Measurements from ENCODE around the gene C22orf39. TPM values are rescaled to one million over a fixed set of nuclear protein-coding genes. Genes with fewer than 3 reads are reported as not detected.
"Not testable (repeated sequence)": the region's sequence is repeated elsewhere in the genome, so short reads cannot be mapped to it uniquely, and the experiment has no call there.

C22orf39 gene
- polyA plus RNA-seq, 3 donors, result 38.4 to 42.0 (median 40.4) TPM

DNA sequence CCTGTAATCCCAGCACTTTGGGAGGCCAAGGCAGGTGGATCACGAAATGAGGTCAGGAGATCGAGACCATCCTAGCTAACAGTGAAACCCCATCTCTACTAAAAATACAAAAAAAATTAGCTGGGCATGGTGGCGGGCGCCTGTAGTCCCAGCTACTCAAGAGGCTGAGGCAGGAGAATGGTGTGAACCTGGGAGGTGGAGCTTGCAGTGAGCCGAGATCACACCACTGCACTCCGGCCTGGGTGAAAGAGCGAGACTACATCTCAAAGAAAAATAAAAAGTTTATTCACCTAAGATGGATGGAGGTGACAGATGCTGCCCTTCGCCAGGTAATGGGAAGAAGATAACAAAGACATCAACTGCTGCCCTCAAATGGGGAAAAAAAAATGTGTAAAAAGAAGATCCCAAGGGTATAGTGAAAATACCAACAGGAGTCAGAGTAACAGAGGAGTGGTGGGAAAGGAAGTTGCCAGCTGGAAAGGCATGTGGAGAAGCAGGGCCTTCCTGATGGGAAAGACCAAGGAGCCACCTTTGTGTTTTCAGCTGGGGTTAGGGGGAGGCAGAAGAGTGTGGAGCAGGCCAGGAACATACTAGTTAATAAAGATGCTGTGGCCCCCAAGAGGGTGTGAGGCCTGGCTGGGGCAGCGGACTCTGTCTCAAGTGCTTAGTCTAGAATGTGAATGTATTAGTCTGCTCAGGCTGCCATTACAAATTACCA, 10.9 kb downstream of the C22orf39 start:
- DNase-seq, result not testable (repeated sequence)

DNA sequence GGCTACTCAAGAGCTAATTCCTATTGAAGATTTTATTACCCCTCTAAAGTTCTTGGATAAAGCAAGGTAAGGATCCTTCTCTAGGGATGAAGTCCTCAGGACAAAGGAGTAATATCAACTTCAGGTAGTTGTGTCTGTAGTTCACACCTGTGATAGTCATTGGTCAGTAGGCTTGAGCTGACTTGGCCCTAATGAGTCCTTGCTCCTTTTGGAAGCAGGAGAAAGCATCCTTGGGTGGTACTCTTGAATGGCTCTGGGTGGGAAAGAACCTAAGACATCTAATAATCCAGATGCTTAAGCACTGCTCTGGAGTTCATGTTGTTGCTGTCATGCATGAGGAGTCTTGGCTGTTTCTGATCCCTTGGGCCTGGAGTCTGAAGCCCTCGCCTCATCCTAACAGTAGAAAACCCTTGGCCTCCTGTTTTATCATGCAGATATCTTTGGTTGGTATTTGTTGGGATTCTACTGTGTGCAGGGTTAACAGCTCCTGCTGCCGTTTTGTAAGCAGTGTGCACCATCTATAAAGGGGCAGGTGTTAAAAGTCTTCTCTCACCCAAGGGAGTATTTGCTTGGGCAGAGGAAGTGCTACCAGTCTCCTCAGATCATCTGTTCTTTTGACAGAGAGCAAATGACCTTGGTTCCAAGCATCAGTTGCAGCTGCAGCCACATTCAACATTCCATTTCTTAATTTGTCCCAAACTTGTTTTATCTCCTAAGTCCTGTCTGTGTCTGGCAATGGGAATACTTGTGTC, 12.5 kb downstream of the C22orf39 start:
- no peak for DNase-seq

DNA sequence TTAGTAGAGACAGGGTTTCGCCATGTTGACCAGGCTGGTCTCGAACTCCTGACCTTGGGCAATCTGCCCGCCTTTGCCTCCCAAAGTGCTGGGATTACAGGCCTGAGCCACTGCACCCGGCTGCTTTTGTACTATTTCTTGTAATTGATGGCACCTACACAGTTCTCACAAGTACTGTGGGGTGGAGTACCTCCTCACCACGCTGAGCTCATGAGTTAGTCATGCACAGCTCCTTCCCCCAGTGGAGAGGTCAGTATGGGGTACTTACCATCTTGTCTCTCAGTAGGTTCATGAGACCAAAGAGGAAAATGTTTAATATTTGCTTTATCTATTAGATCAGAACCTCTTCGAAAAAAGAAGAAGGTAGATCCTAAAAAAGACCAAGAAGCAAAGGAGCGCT, 13.1 kb downstream of the C22orf39 start:
- no peak for DNase-seq

DNA sequence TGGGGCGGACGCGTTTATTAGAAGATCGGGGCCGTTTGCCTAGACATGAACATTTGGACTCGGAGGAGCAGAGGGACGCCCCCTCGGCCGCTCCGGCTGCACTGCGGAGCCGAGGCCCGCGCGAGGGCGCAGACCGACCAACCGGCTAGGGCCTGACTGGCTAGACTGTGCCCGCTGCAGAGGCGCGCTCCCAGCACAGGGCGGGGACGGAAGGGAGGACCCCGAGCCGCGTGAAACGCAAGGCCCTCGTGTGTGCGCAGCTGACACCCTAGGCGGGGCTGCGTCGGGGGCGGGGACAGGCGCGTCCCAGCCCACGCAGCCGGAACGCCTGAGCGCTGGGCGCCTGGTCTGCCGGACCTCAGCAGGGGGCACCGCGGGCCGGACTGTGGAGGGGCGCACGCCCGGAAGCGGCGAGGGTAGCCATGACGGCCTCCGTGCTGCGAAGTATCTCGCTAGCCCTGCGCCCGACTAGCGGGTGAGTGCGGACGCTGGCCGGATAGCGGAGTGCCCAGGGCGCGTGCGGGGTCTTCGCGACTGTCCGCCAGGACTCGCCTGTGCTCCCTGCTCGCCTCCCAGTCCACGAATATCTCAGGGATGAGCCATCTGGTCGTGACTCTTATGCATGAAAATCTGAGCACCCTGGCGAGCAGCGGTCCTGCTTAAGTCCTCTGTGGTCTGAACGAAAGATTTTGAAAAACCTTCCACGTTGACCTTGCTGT, 15.2 kb downstream of the C22orf39 start, which contains the start of gene MRPL40:
Gene MRPL40, plus strand, starts transcription at position 413 of the 719 bp plus-strand sequence. Its CDS starts 10 bp downstream, at position 423.
- peak; percentile 91 for DNase-seq

DNA sequence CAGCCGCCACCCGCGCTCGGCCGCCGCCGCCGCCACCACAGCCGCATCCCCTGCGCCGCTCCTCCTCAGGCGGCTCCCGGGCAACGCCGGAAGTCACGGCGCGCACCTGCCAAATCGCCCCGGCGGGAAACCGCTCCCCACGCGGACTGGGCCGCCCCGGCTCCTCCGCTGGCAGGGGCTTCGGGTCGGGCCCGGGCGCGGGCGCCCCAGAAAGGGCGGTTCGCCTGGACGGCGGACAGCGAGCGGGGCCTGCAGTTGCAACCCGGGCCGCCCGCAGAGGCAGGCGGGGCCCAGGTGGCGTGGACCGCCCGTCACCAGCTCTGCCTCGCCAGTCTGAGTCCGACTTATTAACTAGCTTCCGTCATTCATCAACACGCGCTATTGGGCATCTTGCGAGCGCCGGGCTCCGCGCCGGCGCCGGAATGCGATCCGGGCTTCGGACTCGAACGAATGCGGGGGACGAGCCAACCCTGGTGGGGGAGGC, 15.8 kb downstream of the C22orf39 start, which contains the start of gene HIRA:
Gene HIRA, minus strand, starts transcription at position 85 of the 484 bp plus-strand sequence. CDS start 257 bp downstream, outside the sequence.
- DNase-seq, result peak; percentile 76

DNA sequence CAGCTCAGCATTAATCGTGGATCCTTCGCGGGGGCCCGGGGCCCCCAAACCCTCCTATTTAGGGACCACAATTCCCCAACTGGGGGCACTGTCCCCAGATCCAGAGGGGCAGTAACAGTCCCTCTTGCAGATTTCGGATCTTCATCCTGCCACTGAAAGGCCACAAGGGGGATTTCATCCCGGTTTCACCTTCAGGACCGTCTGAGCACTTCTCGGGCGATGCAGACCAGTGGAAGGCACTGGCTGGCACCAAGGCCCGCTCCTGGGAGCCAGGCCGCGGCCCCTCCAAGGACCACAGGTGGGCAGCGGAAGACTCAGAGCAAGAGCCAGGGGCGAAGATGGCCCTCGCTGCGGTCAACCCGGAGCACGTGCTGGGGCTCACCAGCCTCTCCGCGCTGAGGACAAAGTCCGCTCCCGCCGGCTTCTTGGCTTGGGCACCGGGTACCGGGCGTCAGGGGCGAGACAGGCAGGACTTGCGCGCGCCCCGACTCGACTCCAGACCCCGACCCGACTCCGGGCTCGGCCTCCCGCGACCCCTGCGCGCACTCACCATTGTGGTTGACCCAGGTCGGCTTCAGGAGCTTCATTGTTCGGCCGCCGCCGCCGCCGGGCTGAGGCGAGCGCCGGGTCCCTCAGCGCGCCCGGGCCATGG, 16.5 kb downstream of the C22orf39 start:
- no peak for DNase-seq

DNA sequence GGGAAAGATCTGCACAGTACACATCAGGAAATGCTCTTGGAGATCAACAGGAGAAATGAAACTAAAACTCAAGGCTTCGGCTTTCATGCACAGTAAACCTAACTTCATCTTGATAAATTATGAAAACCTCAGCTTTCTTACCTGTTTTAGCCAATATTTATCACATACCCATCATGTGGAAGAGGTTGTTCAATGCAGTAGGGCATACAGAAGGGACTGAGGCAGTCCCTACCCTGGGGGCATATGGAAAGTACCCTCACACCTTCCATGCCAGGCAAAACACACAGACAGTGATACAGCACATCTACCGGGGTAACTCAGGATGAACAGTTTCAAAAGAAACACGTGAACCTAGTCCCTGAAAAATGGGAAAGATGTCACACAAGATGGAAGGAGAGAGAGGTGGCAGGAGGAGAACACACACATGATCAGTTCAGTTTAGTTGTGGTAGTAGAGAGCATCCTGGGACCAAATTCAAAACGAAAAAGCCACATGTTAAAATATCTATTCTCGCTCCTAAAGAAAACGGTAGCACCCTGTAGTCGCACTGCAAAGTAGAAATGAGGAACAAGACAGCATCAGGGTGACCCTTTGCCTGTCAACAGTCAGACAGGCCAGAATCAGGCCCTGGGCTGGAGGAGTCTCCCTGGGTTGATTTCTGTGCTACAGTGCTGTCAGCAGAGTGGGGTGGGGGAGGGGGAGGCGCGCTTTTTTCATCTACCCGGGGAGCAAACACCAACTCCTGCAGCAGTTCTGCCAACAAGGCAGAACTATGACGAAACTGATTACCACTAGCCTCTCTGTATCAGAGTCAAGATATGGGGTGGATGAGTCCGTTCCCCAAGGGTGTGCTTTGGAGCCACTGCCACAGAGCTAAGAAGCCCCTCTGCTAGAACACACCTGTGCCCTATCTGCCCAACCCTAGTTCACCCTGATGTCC, 17.3 kb downstream of the C22orf39 start:
- no peak for DNase-seq

DNA sequence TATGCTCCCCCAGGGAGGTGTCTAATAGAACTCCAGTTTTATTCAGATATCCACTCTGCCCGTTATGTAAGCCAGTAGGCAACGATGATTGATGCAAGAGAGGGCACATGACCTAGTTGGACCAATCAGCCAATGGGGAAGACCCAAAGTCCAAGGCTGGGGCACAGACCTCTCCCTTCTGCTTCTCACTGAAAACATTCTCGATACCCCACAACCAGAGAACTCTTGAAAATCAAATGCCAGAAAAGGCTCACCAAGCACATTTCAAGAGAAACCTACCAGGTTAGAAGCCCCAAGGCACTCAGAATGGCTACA, 23.4 kb downstream of the C22orf39 start:
- no peak for DNase-seq

DNA sequence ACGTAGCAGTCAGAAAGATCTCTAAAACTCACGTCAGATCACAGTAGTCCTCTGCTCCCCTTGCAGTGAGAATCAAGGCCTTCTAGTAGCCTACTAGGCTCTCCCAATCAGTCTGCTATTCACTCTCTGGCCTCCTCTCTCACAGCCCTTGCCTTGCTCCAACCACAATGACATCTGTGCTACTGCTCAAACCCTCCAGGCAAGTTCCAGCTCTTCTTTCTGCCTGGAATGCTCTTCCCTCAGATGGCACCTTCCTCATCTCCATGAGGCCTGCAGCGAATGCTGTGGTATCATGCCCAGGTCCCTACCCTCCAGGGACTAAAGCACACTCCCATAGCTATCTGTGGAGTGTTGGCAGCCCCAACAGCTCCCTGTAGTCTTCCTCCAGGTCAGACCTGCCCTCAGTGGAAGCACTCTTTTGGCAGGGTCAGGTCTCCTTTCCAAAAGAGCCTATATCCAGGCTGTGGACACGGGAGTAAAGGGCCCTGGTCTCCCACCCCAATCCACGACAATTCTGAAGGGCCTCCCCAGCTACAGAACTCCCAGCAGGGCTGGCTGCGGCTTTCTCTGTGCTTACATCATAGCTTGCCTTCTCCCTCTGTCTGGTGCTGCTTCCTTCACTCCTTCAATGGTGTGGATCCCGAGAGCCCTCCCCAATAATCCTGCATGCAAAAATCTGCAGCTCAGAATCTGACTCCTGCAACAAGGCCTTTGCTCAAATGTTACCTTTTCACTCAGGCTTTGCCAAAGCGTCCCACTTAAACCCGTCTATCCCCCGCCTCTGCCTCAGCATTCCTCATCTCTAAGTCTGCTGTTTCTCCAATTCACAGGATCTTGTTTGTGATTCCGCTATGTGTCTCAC, 24.8 kb downstream of the C22orf39 start:
- no peak for DNase-seq

DNA sequence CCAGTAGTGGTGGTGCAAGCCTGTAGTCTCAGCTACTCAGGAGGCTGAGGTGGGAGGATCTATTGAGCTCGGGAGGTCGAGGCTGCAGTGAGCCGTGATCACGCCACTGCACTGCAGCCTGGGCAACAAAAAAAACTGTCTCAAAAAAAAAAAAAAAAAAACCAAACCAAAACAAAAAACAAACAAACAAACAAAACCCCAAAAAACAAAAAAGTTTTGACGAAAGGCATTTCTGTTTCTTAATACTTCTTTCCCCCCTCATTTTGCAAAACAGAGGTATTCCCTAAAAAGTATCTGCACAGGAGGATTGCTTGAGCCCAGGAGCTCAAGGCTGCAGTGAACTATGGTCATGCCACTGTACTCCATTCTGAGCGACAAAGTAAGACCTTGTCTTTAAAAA, 27.2 kb downstream of the C22orf39 start:
- DNase-seq, result no peak

DNA sequence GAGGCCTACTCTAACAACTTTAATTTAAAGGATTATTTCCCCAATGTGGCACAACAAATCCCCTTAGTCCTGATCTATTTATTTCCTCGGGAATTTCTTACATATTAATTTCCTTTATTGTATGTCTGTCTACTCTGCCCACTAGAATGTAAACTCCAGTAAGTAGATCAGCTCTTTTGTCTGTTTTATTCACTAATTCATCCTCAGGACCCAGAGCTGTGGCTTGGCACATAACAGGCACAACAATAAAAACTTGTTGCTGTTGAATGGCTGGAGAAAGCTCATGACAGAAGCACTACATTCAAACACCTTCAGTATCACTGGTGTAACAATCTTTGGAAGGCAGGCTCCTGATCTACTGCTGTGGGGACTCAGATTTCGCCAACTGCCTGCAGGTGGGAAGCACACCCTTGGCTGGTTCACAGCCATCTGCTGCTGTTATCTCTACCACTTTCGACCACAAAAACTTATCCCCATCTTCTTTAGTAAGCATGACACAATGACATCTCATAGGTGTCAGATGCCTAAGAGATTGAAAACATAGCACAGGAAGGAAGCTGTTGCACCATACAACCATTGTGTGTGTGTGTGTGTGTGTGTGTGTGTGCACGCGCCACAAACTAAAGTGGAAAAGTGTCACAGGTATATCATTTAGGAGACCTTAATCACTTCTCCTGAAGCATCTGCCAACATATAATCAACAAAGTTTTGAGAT, 27.9 kb downstream of the C22orf39 start:
- no peak for DNase-seq

DNA sequence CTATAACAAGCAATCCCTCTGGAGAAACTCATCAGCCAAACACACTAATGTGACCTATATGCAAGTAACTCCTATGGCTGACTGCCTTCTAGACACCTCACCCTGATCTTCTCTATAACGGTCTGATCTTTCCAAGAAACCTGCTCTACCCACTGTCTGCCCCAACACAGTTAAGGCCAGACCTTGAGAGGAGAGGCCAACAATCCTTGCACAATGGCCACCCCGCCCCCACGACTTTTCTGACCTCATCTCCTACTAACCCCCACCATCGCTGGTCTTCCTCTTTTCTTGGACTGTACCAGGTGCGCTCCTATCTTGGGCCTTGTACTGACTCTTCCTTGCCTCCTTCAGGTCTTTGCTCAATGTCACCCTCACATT, 28.4 kb downstream of the C22orf39 start:
- DNase-seq, result no peak

DNA sequence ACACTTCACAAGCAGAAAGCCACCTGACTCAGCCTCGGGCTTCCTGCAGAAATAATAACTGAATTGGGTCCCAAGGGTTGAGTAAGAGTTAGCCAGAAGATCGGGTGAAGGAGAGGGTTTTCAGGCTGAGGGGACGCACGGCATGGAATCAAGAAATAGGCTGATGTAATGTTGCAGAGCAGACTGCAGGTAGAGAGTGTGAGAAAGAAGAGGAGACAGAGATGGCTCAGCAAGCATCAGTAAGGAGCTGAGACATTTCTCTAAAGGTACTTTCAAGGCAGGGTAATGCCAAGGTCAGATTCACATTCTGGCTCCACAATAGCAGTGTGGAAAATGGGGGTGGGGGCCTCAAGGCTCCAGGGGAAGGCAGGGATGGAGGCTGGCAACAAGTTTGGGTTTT, 34.6 kb downstream of the C22orf39 start:
- DNase-seq, result no peak

DNA sequence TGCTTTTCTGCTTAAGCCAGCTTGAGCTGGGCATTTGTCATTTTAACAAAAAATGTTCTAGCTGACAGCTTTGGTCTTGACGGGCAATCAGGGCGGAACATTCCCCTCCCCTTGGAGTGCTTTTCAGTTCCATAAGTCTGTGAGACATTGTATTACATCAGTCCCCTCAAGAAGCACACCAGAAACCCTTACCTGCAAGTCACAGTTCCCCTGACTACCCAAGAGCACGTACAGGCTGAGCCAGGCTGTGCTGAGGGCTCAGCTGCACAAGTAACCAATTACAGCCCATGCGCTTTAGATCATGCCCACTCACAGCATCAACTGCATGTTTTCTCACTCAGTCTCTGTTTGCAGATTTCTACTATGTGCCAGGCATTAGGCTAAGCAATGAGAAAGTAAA, 35.0 kb downstream of the C22orf39 start:
- no peak for DNase-seq

DNA sequence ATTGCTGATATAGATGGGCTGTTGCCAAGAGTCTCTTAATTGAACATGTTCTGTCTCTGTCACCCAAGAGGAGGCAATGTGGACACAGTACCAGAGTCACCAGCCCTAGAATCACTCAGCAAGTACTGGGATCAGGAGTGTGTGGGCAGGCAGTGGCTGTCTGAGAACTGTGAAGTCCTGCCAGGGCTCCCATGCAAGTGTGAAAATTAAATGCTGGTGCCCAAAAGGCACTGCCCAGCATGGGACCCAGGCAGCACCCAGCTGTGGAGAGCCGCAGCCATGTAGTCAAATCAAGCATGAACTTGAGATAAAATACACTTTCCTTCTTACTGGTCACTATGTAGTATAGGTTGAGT, 35.8 kb downstream of the C22orf39 start:
- DNase-seq, result no peak

DNA sequence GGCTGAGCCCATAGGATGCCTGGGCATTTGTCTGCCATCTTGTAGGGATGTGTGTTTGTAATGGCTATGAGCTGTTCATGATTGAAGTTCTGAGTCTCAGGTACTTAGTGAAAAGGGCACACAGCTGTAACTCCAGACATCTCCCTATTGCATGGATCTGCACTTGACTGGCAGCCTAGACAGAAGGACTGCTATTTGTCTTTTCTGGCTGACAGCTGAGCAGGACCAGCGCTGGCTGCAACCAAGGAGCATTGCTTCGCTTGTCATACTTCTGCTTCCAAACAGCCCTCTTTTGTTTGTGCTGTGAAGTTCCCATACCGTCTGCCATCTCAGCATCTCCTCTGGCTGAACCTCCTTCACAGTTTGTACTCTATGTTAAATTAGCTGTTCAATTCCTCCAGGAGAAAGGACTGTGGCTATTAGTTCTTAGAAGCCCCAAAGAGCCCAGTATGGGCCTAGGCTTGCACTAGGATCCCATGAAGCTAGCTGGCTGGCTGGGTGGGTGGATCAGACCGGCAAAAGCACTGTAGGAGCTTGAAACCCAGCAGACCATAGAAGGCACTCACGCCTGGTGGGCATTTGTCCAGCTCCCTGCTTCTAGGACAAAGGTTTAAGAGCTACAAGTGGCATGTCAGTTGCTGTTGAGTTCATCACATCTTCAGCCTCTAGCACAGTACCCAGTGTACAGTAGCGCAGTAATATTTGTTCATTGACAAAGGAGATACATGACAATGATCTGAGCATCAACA, 36.4 kb downstream of the C22orf39 start:
- DNase-seq, result no peak

DNA sequence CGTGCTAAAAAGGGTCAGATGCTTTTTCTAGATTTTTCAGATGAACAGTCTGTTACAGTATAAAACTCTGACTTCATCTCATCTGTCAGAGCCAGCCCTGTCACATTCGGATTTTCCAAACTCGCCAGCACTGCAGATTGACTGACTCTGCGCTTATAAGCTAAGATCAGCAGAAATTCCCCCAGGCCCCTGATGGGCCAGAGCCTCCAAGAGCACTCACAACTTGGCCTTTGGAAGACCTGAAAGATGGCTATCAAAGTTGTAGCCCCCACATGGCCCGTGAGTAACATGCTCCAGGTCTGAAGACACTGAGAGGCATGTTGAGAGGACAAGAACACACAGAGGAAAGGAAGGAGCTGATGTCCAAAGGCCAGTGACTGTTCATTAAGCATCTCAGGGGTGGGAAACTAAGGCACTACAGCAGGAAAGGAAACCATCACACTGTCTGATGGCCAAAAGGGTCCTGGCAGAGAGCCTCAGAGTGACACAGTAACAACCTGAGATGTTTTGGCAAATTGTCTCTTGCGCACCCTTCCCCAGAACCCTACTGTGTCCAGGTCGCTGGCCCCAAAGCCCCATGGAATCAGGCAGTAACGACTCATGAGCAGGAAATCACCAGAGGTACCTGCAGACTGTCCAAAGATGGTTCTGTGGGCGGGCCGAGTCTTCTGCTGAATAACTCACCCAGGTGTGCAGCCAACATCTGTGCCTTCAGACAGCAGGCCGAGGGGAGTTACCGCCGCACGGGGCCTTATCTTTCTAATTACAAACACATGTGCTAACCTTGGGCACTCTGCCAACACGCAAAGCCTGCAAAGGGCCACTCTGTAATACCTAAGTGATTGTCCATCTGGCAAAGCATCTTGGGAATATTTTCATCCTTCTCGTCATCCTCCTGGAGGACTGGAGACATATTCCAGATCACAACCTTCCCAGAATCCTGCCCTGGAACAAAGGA, 39.6 kb downstream of the C22orf39 start:
- DNase-seq, result no peak

Data from renal pelvis (tissue), 4 donors.